ENCODE measurements around the gene PAPSS1.

PAPSS1 gene

GRCh38 chr4:107640878-107641277 lies 79.2 kb downstream of the PAPSS1 start:
- no peak for DNase-seq (ENCODE audit: low spot score)
- ChIA-PET POLR2A (ENCODE audit: low non-redundant PET) (no interaction called here), CTCF (interaction anchor here (0.6 kb wide), 1 partner anchor 932 kb away, joined by 3 read pairs; no protein-coding TSS in a partner anchor)
- H3K27ac ChIP-seq, result no peak overlapping the region
- no peak for TF ChIP-seq CTCF (conservative IDR thresholded peaks at IDR 0.05; ENCODE audit: low read depth)

- CTCF ChIA-PET, result no interaction called here
- no peak for DNase-seq (ENCODE audit: low spot score)
- TF ChIP-seq CTCF (conservative IDR thresholded peaks at IDR 0.05; ENCODE audit: low read depth), result no peak
- POLR2A ChIA-PET (ENCODE audit: low non-redundant PET), result no interaction called here
- H3K27ac ChIP-seq, result no peak overlapping the region
Measured at GRCh38 chr4:107640197-107640596, 79.8 kb downstream of the PAPSS1 start.

GRCh38 chr4:107635735-107636134 lies 84.3 kb downstream of the PAPSS1 start:
- no peak for DNase-seq (ENCODE audit: low spot score)
- POLR2A ChIA-PET (ENCODE audit: low non-redundant PET), result no interaction called here
- no peak overlapping the region for H3K27ac ChIP-seq
- TF ChIP-seq CTCF (conservative IDR thresholded peaks at IDR 0.05; ENCODE audit: low read depth), result no peak
- CTCF ChIA-PET, result no interaction called here

GRCh38 chr4:107631560-107631959 lies 88.5 kb downstream of the PAPSS1 start:
- no peak for DNase-seq (ENCODE audit: low spot score)
- CTCF ChIA-PET, result no interaction called here
- POLR2A ChIA-PET (ENCODE audit: low non-redundant PET), result no interaction called here
- H3K27ac ChIP-seq, result no peak overlapping the region
- TF ChIP-seq CTCF (conservative IDR thresholded peaks at IDR 0.05; ENCODE audit: low read depth), result no peak

GRCh38 chr4:107630185-107630705 lies 89.8 kb downstream of the PAPSS1 start:
- no peak overlapping the region for H3K27ac ChIP-seq
- ChIA-PET CTCF (interaction anchor here (0.7 kb wide), 1 partner anchor 14 kb away, joined by 3 read pairs; no protein-coding TSS in a partner anchor), POLR2A (ENCODE audit: low non-redundant PET) (no interaction called here)
- DNase-seq (ENCODE audit: low spot score), result no peak
- no peak for TF ChIP-seq CTCF (conservative IDR thresholded peaks at IDR 0.05; ENCODE audit: low read depth)

GRCh38 chr4:107629318-107629717 lies 90.7 kb downstream of the PAPSS1 start:
- H3K27ac ChIP-seq, result no peak overlapping the region
- DNase-seq (ENCODE audit: low spot score), result no peak
- ChIA-PET POLR2A (ENCODE audit: low non-redundant PET) (no interaction called here), CTCF (no interaction called here)
- TF ChIP-seq CTCF (conservative IDR thresholded peaks at IDR 0.05; ENCODE audit: low read depth), result no peak

Data from RWPE1 (cell line).